GM21723 (cell line): ENCODE results near the gene ESAM.

Experiments used
- ATAC-seq: cut with Tn5 transposase; IDR thresholded peaks from one replicate; pipeline ENCODE4 v1.9.1; 2021; ENCODE audit warnings: mild to moderate bottlenecking, moderate library complexity; ENCODE audit not compliant: unreplicated experiment

The ESAM gene

GRCh38 chr11:124753624-124754023 lies 8.5 kb downstream of the ESAM start:
- ATAC-seq, result no peak

- no peak for ATAC-seq
These were observed 8.9 kb downstream of the ESAM start for GRCh38 chr11:124753205-124753604.

- no peak for ATAC-seq
These were observed 9.5 kb downstream of the ESAM start for GRCh38 chr11:124752471-124753102.

DNA sequence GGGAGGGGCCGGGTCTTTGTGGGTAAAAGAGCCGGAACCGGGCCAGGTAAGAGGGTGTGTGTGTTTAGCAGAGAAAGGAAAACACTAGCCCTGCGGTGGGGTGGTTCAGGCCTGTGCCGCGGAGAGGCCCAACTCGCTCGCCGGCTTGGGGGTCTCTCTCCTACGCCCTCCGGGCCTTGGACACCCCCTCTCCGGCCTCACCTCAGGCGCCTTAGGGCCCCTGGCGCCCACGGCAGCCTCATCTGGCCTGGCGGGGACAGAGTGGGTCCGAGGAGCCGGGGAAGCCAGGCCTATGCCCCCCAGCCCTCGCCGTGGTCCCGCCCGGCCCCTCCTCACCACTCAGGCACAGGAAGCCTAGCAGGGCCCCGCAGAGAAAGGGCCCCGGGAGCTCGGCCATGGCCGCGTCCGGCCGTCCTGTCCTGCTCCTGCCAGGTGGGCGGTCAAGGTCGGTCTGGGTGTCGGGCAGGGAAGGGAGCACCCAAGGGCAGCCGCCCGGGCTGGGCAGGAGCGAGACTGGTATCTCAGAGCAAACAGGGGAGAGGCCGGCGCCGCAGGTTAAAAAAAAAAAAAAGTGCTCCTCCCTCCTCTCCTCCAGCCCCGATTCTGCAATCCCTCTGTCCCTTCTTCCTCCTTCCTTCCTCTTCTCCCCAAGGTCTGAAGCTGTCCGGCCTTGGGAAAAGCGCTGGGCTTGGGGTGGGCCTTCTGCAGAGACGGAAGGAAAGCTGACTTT lies 10.2 kb downstream of the ESAM start, which contains the start of gene VSIG2:
TSS of gene VSIG2 (minus strand) at position 515 of the 730 bp plus-strand sequence. CDS start at position 397, 118 bp downstream.
- ATAC-seq, result no peak

DNA sequence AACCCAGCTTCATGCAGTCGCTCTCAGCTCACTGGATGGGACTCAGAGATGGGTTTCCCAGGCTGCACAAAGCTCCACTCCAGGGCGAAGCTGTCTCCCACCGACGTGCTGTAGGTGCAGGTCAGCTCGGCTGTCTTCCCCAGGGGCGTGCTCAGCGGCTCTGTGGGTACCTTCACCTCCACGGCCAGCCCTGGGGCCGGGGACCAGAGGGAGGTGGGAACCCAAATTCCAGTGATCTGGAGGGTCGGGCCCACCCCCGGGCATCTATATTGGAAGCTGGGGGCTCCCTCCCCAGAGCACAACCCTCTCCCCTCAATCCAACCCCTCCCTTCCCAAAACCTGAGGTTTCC lies 10.7 kb downstream of the ESAM start:
- no peak for ATAC-seq

DNA sequence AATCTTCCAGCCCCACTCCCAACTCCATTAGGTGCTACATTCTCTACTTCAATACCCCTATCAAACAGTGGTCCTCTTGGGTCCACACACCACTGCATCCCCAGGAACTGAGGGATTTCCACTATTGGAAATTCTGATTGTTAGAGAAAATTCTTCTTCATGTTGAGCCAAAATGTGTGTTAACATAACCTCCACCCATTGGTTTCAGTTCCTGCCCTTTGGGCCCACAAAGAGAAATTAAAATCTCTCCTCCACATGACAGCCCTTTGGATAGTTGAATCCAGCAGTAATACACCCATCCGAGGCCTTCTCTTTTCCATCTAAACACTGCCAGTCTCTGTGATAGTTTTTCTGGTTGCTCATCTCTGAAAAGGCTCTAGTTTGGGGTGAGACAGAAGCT lies 12.2 kb downstream of the ESAM start:
- ATAC-seq, result no peak

DNA sequence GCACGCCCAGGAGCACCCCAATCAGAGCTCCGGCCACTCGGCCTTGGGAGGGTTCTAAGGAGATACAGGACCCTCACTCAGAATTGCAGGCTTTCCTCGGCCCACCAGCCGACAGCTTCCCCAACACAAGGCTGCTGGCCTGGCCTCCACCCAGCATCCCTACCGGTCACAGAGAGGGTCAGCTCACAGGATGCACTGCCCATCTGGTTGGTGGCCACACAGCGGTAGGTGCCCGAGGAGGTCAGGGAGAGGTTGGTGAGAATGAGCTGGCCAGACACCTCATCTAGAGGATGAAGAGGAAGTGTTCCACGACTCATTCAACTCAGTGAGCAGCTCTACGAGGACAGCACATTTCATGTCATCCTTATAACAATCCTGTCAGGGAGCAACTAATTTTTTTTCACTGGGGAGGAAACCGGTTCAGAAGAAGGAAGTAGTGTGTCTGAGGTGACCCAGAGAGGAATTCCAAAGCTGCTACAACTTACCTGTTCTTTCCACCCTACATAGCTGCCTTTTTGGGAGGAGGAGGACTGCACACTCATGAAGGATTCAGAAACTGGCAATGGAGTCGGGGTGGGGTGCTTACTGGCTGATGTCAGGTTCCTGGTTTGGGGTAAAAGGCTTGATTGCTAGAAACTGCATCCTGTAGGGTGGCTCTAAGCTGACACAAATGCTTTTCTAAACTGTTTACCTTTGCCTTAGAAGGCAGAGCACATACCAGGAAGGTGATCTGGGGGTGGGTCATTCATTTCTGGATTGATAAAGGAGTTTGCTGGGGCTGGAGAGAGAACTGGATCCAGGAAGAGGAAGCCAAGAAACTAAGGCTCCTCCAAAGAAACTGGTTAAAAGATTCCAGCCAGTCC lies 13.4 kb downstream of the ESAM start:
- ATAC-seq, result no peak

- no peak for ATAC-seq
These were observed 14.0 kb downstream of the ESAM start for GRCh38 chr11:124748100-124748418.

GRCh38 chr11:124747406-124748099 lies 14.5 kb downstream of the ESAM start:
- no peak for ATAC-seq

- ATAC-seq, result peak; percentile 91
These were observed 15.4 kb downstream of the ESAM start for GRCh38 chr11:124746621-124747243.

DNA sequence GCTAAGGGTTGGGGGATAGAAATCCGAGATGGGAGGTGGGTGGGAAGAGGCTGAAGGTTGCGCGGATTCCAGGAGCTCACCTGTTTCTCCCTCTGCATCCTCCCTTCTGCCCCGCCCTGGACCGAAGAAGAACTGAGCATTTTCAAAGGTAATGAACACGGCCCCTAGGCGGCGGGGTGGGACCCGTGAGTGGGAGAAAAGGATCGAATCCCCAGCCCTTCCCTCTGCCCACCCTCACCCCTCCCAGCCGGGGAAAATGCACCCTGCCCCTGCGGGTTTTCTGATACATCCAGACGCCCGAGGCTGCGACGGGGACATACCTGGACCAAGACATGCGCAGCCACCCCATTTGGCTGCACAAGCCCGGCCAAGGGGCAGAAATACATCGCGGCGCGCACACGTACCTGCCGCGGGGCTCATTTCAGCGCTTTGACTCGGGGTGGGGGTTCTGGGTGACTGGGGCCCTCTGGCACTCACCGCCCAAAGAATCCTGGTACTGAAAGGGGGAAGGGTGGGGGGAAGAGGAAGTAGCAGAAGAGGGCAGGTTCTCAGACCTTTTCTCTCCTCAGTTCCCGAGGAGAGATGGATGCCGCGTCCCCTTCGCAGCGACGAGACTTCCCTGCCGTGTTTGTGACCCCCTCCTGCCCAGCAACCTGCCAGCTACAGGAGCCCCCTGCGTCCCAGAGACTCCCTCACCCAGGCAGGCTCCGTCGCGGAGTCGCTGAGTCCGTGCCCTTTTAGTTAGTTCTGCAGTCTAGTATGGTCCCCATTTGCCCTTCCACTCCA lies 16.1 kb downstream of the ESAM start:
- ATAC-seq, result peak; percentile 27

DNA sequence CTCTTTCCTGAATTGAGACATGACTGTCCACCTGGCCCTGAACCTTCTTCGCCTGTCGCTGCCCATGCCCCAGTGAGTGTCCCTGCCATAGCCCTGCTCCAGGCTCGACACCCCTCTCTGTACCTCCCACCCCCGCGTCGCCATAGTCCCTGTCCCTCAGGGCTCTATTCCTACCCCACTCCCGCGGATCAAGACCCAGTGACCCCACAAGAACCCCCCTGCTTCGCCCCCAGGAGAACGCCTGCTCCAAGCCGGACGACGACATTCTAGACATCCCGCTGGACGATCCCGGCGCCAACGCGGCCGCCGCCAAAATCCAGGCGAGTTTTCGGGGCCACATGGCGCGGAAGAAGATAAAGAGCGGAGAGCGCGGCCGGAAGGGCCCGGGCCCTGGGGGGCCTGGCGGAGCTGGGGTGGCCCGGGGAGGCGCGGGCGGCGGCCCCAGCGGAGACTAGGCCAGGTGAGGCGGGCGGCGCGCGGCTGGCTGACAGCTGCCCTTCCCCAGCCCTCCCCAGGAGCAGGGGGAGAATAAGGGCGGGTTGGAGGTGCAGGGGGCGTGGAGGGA lies 16.7 kb downstream of the ESAM start:
- no peak for ATAC-seq

DNA sequence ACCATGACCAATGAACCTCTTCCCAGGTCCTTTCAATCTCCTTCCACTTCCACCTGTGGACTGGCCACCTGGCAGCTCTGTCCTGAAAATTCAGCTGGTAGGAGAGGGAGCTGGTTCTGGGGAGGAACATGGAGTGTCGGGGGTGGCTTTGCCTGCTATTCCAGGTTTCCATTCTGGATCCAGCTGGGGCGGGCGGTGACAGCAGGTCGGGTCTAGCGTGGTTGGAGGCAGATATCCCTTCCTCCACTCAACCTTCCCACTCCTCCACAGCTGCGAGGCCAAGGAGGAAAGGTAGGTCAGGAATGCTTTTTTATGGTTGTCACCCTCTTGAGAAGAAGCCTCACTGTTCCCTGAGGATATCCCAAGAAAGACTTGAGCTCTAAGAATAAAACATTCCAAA lies 19.0 kb downstream of the ESAM start:
- ATAC-seq, result no peak

DNA sequence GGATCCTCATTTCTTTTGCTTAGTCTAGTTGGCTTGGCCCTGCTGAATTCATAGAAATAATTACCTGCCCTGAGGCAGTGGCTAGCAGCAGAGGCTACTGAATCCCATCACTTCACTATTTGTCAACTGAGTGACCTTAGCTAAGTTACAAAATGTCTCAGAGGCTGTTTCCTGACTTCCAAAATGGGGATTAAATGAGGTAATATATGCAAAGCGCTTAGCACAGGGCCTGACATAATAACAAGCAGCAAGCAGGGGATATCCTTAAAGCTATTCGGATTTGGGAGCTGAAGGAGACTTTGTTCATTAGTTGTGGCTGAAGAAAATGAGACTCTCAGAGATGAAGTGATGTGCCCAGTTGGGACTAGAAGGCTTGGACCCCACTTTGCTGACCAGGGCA lies 19.5 kb downstream of the ESAM start:
- no peak for ATAC-seq

- peak; percentile 42 for ATAC-seq
These were observed 21.7 kb downstream of the ESAM start for GRCh38 chr11:124740277-124740882.

GRCh38 chr11:124739479-124740276 lies 22.4 kb downstream of the ESAM start, which contains the start of gene NRGN:
TSS of gene NRGN (plus strand) at chr11:124739942. CDS start at chr11:124740085, 143 bp downstream.
- peak; percentile 99 for ATAC-seq

GRCh38 chr11:124738713-124739478 lies 23.2 kb downstream of the ESAM start:
- no peak for ATAC-seq
